HG02884 (cell line): ENCODE measurements around the gene UBASH3A.

Source experiments
- ATAC-seq: cut with Tn5 transposase; IDR thresholded peaks from one replicate; pipeline ENCODE4 v1.9.1; 2021; ENCODE audit warnings: mild to moderate bottlenecking, moderate library complexity; ENCODE audit not compliant: unreplicated experiment

Gene UBASH3A, protein sequence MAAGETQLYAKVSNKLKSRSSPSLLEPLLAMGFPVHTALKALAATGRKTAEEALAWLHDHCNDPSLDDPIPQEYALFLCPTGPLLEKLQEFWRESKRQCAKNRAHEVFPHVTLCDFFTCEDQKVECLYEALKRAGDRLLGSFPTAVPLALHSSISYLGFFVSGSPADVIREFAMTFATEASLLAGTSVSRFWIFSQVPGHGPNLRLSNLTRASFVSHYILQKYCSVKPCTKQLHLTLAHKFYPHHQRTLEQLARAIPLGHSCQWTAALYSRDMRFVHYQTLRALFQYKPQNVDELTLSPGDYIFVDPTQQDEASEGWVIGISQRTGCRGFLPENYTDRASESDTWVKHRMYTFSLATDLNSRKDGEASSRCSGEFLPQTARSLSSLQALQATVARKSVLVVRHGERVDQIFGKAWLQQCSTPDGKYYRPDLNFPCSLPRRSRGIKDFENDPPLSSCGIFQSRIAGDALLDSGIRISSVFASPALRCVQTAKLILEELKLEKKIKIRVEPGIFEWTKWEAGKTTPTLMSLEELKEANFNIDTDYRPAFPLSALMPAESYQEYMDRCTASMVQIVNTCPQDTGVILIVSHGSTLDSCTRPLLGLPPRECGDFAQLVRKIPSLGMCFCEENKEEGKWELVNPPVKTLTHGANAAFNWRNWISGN

DNA sequence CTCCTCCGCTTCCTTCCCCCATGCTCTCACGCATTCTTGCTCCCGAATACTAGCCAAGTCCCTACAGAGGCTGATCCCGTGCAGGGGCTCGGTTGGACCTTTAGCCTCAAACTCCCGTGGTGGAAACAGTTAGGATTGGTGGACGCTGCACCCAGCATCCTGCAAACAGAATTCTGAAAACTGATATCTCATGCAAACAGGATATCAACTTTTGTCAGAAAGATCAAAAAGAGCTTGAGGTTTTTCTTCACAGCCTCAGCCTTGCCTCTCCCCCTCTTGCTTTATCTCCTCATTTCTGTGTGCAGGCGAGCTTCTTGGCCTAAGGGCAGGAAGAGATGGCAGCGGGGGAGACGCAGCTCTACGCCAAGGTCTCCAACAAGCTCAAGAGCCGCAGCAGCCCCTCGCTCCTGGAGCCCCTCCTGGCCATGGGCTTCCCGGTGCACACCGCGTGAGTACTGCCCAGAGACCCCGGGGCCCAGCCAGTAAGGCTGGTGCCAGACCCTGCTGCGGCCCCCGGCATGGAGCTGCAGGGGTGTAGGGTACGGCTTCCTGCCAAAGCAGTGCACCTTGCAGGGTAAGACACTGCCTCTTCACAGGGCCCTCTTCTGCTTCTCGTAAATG lies at the start of gene UBASH3A:
Gene UBASH3A, plus strand, starts transcription at position 292 of the 621 bp plus-strand sequence. Its CDS starts 44 bp downstream, at position 336.
- no peak for ATAC-seq

DNA sequence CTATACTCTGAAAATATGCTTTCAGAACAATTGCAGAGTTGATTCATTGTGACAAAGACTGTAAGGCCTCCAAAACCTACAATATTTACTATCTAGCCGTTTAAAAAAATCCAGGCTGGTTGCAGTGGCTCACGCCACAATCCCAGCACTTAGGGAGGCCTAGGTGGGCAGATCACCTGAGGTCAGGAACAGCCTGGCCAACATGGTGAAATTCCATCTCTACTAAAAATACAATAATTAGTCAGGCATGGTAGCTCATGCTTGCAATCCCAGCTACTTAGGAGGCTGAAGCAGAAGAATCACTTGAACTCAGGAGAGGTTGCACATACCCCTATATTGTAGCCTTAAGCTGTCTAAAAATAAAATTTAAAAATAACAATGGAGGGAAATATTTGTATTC lies 47.7 kb upstream of the UBASH3A start:
- ATAC-seq: no peak

DNA sequence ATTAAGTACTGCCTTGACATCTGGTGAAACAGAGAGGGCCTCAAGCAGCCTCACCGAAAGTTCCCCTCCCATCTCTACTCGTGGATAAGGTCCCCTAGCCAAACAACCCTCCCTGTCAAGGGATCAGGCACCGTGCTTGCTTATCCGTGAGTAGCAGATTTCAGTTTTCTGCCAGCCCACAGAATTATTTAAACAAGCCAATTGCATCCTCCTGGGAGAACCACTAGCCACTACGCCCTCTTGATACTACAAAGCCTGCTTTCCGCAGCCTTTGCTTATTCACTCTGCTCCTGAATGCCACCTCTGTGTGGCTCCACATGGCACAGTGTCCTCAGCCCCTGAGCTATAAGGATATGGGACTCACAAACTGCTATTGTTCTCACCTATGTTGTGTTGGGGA lies 47.1 kb upstream of the UBASH3A start:
- ATAC-seq: no peak

DNA sequence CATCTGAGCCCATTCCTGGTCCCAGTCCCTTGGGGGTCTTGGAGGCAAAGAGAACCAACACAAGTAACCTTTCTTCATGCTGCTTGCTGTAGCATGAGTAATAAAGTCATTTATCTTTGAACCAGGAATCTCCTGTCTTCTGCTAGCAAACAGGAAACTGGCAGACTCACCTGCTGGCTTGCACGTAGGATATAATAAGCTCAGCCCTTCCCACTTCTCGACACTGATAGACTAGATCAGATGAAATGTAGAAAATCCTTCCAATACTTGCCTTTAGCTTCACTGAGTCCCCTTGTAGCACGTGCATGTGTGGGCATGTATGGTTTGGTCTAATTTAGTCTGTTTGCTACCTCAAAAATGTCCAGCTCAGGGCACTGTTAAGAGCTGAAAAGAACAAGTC lies 46.4 kb upstream of the UBASH3A start:
- ATAC-seq: no peak

DNA sequence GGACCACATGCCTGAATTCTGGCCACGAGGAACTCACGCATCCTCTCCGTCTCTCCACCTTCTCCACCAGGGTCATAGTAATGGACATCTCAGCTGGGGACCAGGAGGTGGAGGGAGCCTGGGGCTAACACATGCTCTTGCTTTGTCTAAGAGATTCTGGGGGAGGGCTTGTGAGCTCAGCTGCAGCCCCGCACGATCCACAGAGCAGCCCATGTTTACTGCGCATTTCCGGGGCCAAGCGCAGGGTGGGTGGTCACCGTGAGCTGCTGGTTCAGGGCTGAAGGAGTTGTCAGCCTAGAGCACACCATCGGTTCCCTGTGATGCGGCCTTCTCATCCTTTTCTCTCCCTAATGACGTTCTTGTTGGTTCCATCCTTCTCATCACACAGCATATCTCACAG lies 45.4 kb upstream of the UBASH3A start:
- ATAC-seq: no peak

DNA sequence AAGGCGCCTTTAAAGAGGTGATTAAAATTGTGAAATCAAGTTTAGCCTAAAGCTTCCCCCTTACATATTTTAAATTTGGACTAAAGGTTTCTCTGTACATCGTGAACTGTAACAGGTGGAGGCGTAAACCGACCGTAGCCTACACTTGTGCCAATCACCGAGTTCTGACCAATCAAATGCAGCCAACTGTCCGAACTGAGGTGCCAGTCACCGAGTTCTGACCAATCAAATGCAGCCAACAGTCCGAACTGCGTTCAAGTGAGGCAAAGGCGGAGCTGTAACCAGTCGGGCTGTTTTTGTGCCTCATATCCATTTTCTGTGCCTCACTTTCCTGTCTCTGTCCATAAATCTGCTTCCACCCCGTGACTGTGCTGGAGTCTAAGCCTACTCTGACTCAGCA lies 44.8 kb upstream of the UBASH3A start:
- no peak for ATAC-seq

DNA sequence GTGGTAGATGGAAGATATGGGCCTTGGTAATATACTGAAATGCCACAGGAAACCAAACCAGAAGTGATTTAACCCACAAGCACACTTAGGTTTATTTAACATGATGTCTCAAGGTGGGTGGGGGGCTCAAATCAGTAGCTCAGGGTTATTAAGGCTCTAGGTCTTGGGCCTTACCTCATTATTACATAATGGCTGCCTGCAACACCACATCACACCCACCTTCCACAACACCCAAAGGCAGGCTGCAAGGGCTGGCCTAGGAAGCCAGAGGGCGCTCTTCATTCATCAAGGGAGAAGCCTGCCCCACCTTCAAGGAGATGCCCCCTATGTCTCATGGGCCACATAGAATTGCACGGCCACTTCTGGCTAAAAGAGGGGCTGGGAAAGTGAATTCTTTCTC lies 43.4 kb upstream of the UBASH3A start:
- ATAC-seq: no peak

DNA sequence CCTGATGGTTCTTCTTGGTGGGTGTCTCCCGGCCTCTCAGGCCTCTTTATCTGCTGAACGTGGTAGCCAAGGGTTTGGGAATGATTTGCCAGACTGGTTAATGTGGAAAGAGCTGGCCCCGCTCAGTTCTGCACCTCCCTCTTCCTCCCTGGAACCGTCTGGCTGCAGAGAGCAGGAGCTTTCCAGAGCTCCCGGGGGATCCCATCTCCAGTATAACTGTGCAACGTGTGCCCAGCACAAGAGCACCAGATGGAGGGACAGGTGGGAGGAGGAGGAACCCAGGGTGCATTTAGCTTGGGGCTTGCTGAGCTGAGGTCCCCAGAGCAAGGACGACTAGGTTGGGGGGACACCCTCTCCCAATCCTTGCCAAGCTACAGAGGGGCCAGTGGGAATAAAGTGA lies 42.4 kb upstream of the UBASH3A start:
- no peak for ATAC-seq

DNA sequence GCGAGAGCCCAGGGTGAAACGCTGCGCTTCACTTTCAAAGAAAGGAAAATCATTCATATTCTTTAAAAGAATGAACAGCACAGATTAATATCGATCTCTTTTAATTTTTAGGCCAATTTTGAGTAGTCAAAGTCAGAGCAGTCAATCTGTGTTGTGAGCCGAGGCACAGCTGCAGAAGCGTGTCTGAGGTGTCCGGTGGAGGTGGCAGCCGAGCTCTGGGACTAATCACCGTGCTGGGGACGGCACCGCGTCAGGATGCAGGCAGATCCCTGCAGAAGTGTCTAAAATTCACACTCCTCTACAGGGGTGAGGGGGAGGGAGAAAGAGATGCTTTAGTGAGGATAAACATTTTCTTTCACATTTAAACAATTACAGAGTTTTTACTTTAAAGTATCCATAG lies 41.5 kb upstream of the UBASH3A start:
- no peak for ATAC-seq

DNA sequence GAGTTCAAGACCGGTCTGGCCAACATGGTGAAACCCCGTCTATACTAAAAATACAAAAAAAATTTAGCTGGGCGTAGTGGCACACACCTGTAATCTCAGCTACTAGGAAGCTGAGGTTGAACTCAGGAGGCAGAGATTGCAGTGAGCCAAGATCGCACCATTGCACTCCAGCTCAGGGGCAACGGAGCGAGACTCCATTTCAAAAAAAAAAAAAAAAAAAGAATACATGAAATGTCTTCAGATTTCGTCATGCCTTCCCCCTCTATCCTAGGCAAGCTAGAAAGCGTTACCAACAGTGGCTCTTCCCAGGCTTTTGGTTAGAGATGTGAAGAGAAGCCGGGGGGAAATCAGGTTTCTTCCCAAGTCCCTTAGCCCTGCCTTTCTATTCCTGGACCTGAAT lies 41.0 kb upstream of the UBASH3A start:
- ATAC-seq: no peak

DNA sequence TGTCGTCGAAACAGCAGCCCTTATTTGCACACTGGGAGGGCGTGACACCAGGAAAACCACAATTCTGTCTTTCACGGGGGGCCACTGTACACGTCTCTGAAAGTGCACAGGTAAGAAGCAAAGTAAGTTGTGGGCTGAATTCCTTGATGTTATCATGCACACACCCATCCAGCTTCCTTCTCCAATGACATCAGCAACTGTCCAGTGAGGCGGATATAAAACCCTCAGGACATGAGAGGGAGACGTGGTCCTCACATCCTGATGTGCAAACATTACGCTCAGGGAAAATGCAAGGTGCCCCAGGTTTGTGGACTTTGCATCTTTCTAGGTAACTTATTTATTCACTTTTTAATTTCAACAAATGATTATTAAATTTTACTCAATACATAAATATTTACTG lies 40.4 kb upstream of the UBASH3A start:
- no peak for ATAC-seq

DNA sequence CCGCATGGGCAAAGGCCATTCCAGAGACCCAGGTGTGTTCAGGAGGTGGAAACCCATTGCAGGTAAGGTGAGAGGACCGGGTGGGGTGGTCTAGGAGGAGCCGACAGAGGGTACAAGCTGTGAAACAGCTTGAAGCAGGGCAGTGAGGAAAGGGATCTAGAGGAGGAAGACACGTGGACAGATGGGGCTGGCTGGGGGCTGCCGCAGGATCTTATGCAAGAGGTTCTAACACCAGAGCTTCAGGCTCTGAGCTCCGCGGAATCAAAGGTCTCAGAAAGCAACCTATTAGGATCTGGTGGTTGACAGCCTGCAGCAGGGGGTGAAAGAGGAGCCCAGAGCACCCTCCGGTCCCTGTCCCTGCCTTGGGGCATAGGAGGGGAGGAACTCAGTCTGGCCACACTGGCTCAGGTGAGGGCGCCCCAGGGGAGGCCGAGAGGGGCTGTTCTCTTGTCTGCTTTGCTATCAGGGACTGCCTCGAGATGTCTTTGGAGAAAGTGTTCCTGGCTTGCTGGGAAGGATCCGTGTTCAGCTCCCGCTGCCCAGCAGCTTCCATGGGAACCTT lies 39.3 kb upstream of the UBASH3A start:
- no peak for ATAC-seq

DNA sequence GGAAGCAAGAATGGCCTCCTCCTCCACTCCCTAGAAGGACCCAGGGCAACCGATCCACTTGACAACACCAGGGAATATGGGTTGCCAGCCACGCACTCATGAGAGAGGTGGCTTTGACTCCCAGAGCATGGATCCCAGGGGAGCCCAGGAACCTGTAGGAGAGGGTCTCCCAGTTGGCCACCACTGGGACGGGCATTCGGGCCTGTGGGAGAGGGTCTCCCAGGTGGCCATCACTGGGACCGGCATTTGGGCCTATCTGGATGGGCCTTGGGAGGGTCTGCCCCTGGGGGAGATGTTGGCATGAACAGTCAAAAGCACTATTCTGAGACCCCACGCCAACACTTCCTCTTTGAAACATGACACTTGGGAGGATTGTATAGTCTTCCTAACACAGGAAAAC lies 37.9 kb upstream of the UBASH3A start:
- ATAC-seq: no peak

DNA sequence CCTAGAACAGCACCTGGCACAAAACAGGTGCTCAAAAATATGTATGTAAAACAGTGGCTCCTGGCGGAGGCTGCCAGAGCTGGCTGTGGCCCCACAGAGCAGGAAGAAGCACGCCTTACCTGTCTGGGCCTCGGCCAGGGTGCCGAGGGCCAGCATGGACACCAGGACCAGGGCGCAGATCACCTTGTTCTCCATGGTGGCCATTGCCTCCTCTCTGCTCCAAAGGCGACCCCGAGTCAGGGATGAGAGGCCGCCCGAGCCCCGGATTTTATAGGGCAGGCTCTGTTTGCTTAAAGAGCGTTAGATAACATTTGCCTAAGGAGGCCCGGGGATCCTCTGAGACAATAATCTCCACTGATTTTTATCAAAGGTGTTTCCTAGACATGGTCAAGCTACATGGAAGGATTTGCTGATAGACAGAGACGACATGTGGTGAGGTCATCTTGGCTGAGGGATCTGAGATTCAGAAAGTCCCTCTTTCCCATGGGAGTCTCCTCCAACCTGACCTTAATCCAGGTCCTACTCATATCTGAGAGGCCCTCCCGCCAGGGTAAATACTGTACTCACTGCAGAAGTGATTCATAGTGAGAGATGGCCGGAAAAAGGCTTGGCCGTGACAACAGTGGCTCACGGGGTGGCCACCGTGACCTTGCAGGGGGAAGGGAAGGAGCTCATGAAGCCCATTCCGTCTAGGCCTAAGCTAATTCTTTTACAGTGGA lies 37.3 kb upstream of the UBASH3A start, which contains the start of gene TFF1:
Gene TFF1, minus strand, starts transcription at position 244 of the 719 bp plus-strand sequence. Its CDS starts 40 bp downstream, at position 204.
- ATAC-seq: no peak

DNA sequence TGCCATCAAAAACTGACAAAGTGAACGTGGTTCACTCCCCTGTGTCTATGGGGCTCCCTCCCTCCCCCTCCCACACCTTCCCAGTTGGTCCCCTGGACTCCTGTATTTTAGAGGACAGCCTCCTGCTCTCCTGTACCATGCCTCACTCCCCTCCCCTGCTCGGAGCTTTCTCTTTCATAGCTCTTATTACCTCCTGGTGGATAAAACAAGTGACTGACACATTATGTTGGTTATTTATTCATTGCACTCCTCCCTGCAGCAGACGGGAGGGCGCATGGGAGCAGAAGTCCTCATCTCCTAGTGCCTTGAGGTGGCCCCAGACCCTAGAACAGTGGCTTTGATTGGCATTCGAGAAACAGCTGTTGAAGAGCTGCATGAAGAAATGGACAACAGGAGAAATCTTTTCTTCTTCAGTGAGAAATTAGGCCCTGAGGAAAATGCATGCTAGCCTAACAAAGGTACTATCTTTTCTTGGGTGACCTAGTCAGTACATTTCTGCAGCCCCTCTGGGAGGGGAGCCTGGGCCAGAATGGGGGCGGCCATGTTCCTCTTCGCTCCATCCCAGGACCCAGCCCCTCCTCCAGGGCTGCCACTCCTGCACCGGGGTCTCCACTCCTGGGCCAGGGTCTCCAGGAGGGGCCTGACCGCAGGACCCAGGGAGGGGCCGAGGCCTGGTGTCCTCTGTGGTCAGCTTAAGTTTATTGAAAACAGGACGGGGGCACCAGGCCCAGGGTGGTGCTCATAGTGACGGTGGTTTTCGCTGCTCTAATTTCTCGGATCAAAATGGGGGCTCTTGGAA lies 36.1 kb upstream of the UBASH3A start:
- ATAC-seq: no peak

DNA sequence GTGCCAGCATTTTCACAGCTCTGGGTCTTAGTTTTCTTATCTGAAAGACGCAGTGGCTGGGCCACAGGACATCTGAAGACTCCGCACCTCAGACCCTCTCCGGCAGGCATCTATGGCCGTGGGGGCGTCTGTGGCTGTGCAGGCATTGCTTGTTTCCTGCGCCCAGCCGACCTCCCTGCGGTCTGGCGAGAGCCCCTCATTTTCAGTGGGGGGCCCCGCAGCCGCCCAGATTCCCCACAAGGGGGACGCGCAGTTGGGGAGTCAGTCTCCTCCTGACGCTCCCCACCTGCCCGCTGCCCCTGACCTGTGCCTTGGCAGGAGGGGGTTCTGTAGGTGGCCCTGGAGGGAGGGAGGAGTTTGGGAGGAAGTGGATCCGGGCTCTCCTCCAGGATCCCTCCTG lies 33.9 kb upstream of the UBASH3A start:
- ATAC-seq: no peak

DNA sequence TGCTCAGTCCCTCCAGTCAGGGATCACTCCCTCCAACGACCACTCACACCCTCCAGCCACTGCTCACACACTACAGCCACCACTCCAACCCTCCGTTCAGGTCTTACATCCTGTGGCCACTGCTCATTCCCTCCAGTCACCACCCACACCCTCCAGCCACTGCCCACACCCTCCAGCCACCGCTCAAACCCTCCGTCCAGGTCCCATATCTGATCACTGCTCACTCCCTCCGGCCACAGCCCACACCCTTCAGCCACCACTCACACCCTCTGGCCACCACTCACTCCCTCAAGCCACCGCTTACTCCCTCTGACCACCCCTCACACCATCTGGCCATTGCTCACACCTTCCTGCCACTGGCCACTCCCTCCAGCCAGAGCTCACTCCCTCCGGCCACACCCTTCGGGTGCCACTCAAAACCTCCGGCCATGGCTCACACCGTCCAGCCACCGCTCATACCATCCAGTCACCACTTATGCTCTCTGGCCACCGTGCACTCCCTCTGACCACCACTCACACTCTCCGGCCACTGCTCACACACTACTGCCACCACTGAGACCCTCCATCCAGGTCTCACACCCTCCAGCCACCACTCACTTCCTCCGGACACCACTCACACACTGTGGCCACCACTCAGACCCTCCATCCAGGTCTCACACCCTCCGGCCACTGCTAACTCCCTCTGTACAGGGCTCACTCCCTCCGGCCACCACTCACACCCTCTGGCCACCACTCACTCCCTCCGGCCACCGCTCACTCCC lies 32.6 kb upstream of the UBASH3A start:
- no peak for ATAC-seq

DNA sequence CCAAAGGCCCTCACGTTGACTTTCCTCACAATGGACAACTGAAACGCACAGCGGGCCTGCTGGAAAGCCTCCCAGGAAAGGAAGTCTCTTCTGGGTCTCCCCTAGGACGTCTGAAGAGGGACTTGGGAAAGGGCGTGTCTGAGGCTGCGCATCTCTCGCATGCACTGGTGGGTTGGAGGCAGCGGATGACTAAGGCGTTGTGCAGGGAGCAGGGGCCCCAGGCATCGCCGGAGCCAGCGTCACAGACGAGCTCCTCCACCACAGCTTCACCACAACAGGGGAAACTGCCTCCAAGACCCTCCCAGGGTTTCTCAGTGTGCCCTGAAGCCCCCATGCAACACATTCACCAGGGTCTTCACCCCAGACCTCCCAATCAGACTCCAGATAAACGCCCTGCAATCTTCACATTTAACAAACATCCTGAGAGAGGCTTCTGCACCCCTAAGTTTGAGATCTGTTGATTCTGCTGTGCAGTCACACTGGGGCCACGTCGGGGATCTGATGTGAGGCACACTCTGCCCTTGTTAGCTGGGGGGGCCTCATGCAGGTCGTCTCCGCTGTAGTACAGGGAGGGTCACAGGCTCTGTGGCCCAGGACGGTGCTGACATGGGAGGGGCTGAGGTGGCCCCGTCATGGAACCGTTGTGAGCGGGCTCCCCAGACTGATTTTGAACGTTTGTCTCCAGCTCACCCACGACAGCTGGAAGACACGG lies 30.4 kb upstream of the UBASH3A start:
- no peak for ATAC-seq
